GM18502 (cell line): ENCODE results near the gene ARFRP1.
"Not testable (repeated sequence)": the region's sequence is repeated elsewhere in the genome, so short reads cannot be mapped to it uniquely, and the experiment has no call there.

Experiments used
- ATAC-seq: cut with Tn5 transposase; IDR thresholded peaks from one replicate; pipeline ENCODE4 v1.9.1; 2021; ENCODE audit warnings: mild to moderate bottlenecking; ENCODE audit not compliant: unreplicated experiment, poor library complexity

The ARFRP1 gene

GRCh38 chr20:63733579-63734081 is 25.9 kb upstream of the ARFRP1 start:
- no peak for ATAC-seq

- ATAC-seq, result no peak
Measured at GRCh38 chr20:63733117-63733516, 25.3 kb upstream of the ARFRP1 start.

GRCh38 chr20:63732118-63733095 is 24.6 kb upstream of the ARFRP1 start:
- no peak for ATAC-seq

GRCh38 chr20:63731410-63731809 is 23.6 kb upstream of the ARFRP1 start:
- no peak for ATAC-seq

GRCh38 chr20:63730189-63730733 is 22.5 kb upstream of the ARFRP1 start:
- not testable (repeated sequence) for ATAC-seq

GRCh38 chr20:63722967-63723622 is 15.3 kb upstream of the ARFRP1 start:
- ATAC-seq, result not testable (repeated sequence)

- ATAC-seq, result no peak
Measured at GRCh38 chr20:63718996-63719395, 11.2 kb upstream of the ARFRP1 start.

GRCh38 chr20:63714858-63715257 is 7.1 kb upstream of the ARFRP1 start:
- no peak for ATAC-seq

GRCh38 chr20:63712191-63712590 is 4.4 kb upstream of the ARFRP1 start:
- ATAC-seq, result no peak

GRCh38 chr20:63711085-63711645 is 3.4 kb upstream of the ARFRP1 start:
- no peak for ATAC-seq

- ATAC-seq, result no peak
Measured at GRCh38 chr20:63709149-63709527, 1.4 kb upstream of the ARFRP1 start.

GRCh38 chr20:63708301-63709148 is 749 bp upstream of the ARFRP1 start:
- peak; percentile 19 for ATAC-seq

- peak; percentile 42 for ATAC-seq
Measured at GRCh38 chr20:63706852-63707557, 771 bp downstream of the ARFRP1 start.

GRCh38 chr20:63706027-63706695 is 1.6 kb downstream of the ARFRP1 start:
- no peak for ATAC-seq

- ATAC-seq, result no peak
Measured at GRCh38 chr20:63705232-63706026, 2.3 kb downstream of the ARFRP1 start.

GRCh38 chr20:63704749-63705117 is 3.0 kb downstream of the ARFRP1 start:
- ATAC-seq, result no peak

GRCh38 chr20:63703976-63704748 is 3.6 kb downstream of the ARFRP1 start:
- no peak for ATAC-seq
